Loucy (cell line): ENCODE data around the gene DSC1.
"Not testable (repeated sequence)": the region's sequence is repeated elsewhere in the genome, so short reads cannot be mapped to it uniquely, and the experiment has no call there.

ENCODE experiments used
- H2AFZ ChIP-seq: fragments of 200-600 bp; sonication (generic); 2 replicates; pipeline ENCODE4 v1.6.0; 2016; ENCODE audit warnings: antibody characterized with exemption, mild to moderate bottlenecking, low read length, moderate library complexity
- H3F3A ChIP-seq: fragments of 200-600 bp; 2 replicates; pipeline ENCODE4 v1.6.0; 2016; ENCODE audit warnings: antibody characterized with exemption, low read depth, mild to moderate bottlenecking
- H3K27me3 ChIP-seq: fragments of 200-600 bp; sonication (generic); 2 replicates; pipeline ENCODE4 v1.6.1; 2014; ENCODE audit warnings: low read length, mild to moderate bottlenecking; ENCODE audit not compliant: insufficient read depth, poor library complexity, severe bottlenecking
- H3K36me3 ChIP-seq: fragments of 200-600 bp; sonication (generic); 2 replicates; pipeline ENCODE4 v1.6.1; 2016; ENCODE audit warnings: low read length; ENCODE audit not compliant: insufficient read depth
- H3K4me1 ChIP-seq: fragments of 200-600 bp; sonication (generic); 2 replicates; pipeline ENCODE4 v1.5.1; 2014; ENCODE audit warnings: low read length, mild to moderate bottlenecking; ENCODE audit not compliant: insufficient read depth, poor library complexity, severe bottlenecking
- H3K4me2 ChIP-seq: fragments of 200-600 bp; sonication (generic); 2 replicates; pipeline ENCODE4 v1.6.0; 2014; ENCODE audit warnings: antibody characterized with exemption, low read length, low read depth, mild to moderate bottlenecking; ENCODE audit not compliant: poor library complexity, severe bottlenecking
- H3K4me3 ChIP-seq: fragments of 200-600 bp; sonication (generic); 2 replicates; pipeline ENCODE4 v1.5.1; 2014; ENCODE audit warnings: low read length, mild to moderate bottlenecking, mixed read lengths; ENCODE audit not compliant: poor library complexity, severe bottlenecking
- H3K79me2 ChIP-seq: fragments of 200-600 bp; sonication (generic); 2 replicates; pipeline ENCODE4 v1.6.1; 2014; ENCODE audit warnings: low read length; ENCODE audit not compliant: insufficient read depth
- H3K9ac ChIP-seq: fragments of 200-600 bp; sonication (generic); 2 replicates; pipeline ENCODE4 v1.6.0; 2014; ENCODE audit warnings: mild to moderate bottlenecking, low read depth, low read length, moderate library complexity; ENCODE audit not compliant: poor library complexity, severe bottlenecking
- H3K9me2 ChIP-seq: fragments of 200-600 bp; sonication (generic); replicated peaks from 2 replicates; pipeline ENCODE4 v1.6.1; 2016; ENCODE audit warnings: low read depth, low read length, mixed read lengths
- H3K9me3 ChIP-seq: fragments of 200-600 bp; sonication (generic); 2 replicates; pipeline ENCODE4 v1.6.1; 2014; ENCODE audit warnings: mild to moderate bottlenecking, antibody characterized with exemption, low read length, low read depth; ENCODE audit not compliant: insufficient read depth
- H4K20me1 ChIP-seq: fragments of 200-600 bp; sonication (generic); 2 replicates; pipeline ENCODE4 v1.6.0; 2014; ENCODE audit warnings: antibody characterized with exemption, low read length, mild to moderate bottlenecking; ENCODE audit not compliant: insufficient read depth, poor library complexity, severe bottlenecking
- EZH2phosphoT487 ChIP-seq: fragments of 200-600 bp; IDR thresholded peaks from 2 replicates; pipeline ENCODE4 v1.6.1; 2018; ENCODE audit warnings: antibody characterized with exemption, mild to moderate bottlenecking, moderate library complexity, borderline replicate concordance
- TF ChIP-seq, protein P1 (sequence below): fragments of 200-600 bp; sonication (generic); conservative IDR thresholded peaks from 2 replicates; pipeline ENCODE4 v1.5.1; 2014; ENCODE audit warnings: mild to moderate bottlenecking, antibody characterized with exemption, low read length

The DSC1 gene

DNA sequence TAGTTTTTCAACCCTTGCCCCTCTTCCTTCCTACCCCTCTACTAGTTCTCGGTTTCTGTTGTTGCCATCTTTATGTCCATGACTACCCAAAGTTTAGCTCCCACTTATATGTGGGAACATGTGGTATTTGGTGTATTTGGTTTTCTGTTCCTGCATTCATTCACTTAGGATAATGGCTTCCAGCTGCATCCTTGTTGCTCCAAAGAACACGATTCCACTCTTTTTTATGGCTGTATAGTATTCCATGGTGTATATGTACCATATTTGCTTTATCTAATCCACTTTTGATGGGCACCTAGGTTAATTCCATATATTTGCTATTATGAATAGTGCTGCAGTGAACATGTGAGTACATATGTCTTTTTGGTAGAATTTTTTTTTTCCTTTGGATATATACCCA lies 20.6 kb upstream of the DSC1 start:
- Histone ChIP-seq H2AFZ (no peak overlapping the region), H3K9ac (no peak overlapping the region), H3K27me3 (no peaks in the 10 kb centered on the region), H3K36me3 (no peaks in the 10 kb centered on the region), H3K4me3 (no peak overlapping the region), H3K4me1 (no peaks in the 10 kb centered on the region), H3K9me3 (no peaks in the 10 kb centered on the region), H3K4me2 (no peak overlapping the region), H4K20me1 (no peaks in the 10 kb centered on the region), H3F3A (no peaks in the 10 kb centered on the region), H3K79me2 (no peaks in the 10 kb centered on the region), H3K9me2 (0 out of 2 replicates have a peak, but pooled peaks cover 3% of the 10 kb centered on the region)
- no peak for TF ChIP-seq EZH2phosphoT487
- TF ChIP-seq, protein P1, sequence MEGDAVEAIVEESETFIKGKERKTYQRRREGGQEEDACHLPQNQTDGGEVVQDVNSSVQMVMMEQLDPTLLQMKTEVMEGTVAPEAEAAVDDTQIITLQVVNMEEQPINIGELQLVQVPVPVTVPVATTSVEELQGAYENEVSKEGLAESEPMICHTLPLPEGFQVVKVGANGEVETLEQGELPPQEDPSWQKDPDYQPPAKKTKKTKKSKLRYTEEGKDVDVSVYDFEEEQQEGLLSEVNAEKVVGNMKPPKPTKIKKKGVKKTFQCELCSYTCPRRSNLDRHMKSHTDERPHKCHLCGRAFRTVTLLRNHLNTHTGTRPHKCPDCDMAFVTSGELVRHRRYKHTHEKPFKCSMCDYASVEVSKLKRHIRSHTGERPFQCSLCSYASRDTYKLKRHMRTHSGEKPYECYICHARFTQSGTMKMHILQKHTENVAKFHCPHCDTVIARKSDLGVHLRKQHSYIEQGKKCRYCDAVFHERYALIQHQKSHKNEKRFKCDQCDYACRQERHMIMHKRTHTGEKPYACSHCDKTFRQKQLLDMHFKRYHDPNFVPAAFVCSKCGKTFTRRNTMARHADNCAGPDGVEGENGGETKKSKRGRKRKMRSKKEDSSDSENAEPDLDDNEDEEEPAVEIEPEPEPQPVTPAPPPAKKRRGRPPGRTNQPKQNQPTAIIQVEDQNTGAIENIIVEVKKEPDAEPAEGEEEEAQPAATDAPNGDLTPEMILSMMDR, result no peak

DNA sequence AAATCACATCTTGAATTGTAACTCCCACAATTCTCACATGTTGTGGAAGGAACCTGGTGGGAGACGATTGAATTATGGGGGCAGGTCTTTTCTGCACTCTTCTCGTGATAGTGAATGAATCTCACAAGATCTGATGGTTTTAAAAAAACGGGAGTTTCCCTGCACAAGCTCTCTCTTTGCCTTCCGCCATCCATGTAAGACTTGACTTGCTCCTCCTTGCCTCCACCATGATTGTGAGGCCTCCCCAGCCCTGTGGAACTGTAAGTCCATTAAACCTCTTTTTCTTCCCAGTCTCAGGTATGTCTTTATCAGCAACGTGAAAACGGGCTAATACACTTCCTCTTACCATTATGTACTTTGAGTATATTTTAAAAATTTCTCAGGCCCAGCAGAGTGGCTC lies 14.7 kb upstream of the DSC1 start:
- H3K79me2 ChIP-seq, H3F3A ChIP-seq, H3K9me2 ChIP-seq, H3K4me1 ChIP-seq, H3K4me3 ChIP-seq, H3K36me3 ChIP-seq, H3K9ac ChIP-seq, H2AFZ ChIP-seq, H3K9me3 ChIP-seq, H3K4me2 ChIP-seq, H4K20me1 ChIP-seq, H3K27me3 ChIP-seq: not testable (repeated sequence)

DNA sequence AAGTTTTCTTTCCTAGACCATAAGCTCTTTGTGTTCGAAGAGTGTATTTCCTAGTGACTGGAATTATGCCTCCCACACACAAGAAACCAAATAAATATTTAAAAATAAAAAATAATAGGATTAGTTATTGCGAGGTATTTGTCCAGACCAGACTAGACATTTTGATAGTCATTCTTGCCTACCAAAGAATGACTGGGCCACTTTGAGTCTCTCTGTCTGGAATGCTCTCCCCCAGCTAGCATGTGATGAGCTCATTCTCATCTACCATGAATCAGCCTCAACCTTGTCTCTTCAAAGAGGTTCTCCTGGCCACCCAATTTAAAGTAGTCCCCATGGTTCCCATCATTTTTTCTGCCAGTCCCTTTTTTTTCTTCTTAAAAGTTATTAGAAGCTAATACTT lies 13.9 kb upstream of the DSC1 start:
- Histone ChIP-seq H2AFZ (no peak overlapping the region), H4K20me1 (no peaks in the 10 kb centered on the region), H3K9me3 (no peaks in the 10 kb centered on the region), H3K4me3 (no peak overlapping the region), H3K4me1 (no peaks in the 10 kb centered on the region), H3F3A (no peaks in the 10 kb centered on the region), H3K36me3 (no peaks in the 10 kb centered on the region), H3K9ac (no peak overlapping the region), H3K9me2 (0 out of 2 replicates have a peak, but pooled peaks cover 3% of the 10 kb centered on the region), H3K4me2 (no peak overlapping the region), H3K27me3 (no peaks in the 10 kb centered on the region), H3K79me2 (no peaks in the 10 kb centered on the region)
- TF ChIP-seq, protein P1, result no peak
- TF ChIP-seq EZH2phosphoT487, result no peak

DNA sequence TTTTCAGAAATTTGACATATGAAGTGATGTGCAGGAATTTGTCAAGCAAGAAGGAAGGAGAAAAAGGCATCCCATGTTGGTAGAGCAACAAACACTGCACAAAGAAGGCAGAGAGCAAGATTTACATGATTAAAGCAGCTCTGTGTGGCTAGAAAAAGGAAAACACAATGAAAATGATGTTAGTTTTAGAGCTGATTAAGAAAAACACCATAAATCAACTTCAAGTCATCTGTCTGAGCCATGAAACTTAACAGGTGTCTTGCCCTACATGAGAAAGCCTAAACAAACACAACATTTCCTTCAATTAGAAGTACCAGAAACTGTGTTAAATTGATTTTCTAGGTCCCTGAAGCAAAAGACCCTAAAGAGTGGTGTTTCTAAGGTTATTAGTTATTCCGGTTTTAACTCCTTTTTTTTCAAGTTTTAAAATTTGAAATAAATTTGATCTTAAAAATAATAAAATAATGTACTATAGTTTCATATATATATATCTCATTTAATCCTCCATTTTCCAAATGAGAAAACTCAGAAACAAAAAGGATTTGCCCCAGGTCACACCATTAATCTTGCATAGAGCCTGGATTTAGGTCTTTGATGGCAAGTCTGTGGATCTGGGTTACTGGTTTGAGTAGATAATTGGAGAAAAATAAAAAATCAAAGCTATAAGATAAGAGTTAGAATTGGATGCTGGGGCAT lies 8.6 kb upstream of the DSC1 start:
- Histone ChIP-seq H3F3A (no peaks in the 10 kb centered on the region), H3K4me1 (no peaks in the 10 kb centered on the region), H4K20me1 (no peaks in the 10 kb centered on the region), H3K9ac (no peak overlapping the region), H3K4me3 (no peak overlapping the region), H3K27me3 (no peaks in the 10 kb centered on the region), H3K36me3 (no peaks in the 10 kb centered on the region), H3K9me2 (no peaks in the 10 kb centered on the region), H2AFZ (no peak overlapping the region), H3K9me3 (no peaks in the 10 kb centered on the region), H3K79me2 (no peaks in the 10 kb centered on the region), H3K4me2 (no peak overlapping the region)
- TF ChIP-seq, protein P1, result no peak
